Kidney (tissue), 14 donors: ENCODE results near the gene TCF12. TPM values are rescaled to one million over a fixed set of nuclear protein-coding genes. Genes with fewer than 3 reads are reported as not detected.

Experiments
- DNase-seq, 5 donors: peaks; one replicate each; pipeline ENCODE4 v3.0.0-alpha.2; 2013 to 2020
- FAIRE-seq: peaks from 2 replicates; lab custom pipeline; 2012; peaks lifted over from hg19 to GRCh38; lab: Jason Lieb, UNC
- H3K27ac ChIP-seq, 2 donors: one replicate each; pipeline ENCODE4 v1.7.0; 2013; ENCODE audit warnings: low read depth in 2 of 2, low read length in 2 of 2, inconsistent platforms in 1 of 2
- H3K27me3 ChIP-seq: one replicate; pipeline ENCODE4 v1.7.1; 2013; ENCODE audit warnings: low read length, inconsistent platforms; ENCODE audit not compliant: control insufficient read depth, insufficient read depth
- H3K36me3 ChIP-seq, 3 donors: one replicate each; pipeline versions ENCODE4 v1.7.0 to v1.7.1; 2013; ENCODE audit warnings: low read length in 3 of 3, control low read depth in 1 of 3, inconsistent platforms in 1 of 3; ENCODE audit not compliant: insufficient read depth in 3 of 3, control insufficient read depth in 2 of 3
- H3K4me1 ChIP-seq, 3 donors: one replicate each; pipeline versions ENCODE4 v1.7.0 to v1.7.1; 2013; ENCODE audit warnings: low read length in 3 of 3, inconsistent platforms in 1 of 3, low read depth in 1 of 3; ENCODE audit not compliant: control insufficient read depth in 2 of 3, insufficient read depth in 2 of 3
- H3K4me3 ChIP-seq, 3 donors: one replicate each; pipeline versions ENCODE4 v1.7.0 to v1.8.1; 2013; ENCODE audit warnings: low read length in 3 of 3, control low read depth in 1 of 3, inconsistent platforms in 1 of 3
- H3K9ac ChIP-seq, 3 donors: one replicate each; pipeline versions ENCODE4 v1.7.0 to v1.7.1; 2013; ENCODE audit warnings: low read length in 3 of 3, control low read depth in 1 of 3, inconsistent platforms in 1 of 3
- H3K9me3 ChIP-seq, 3 donors: one replicate each; pipeline versions ENCODE4 v1.7.0 to v1.7.1; 2013; ENCODE audit warnings: low read length in 3 of 3, control low read depth in 1 of 3, inconsistent platforms in 1 of 3; ENCODE audit not compliant: control insufficient read depth in 2 of 3, insufficient read depth in 1 of 3
- CTCF ChIP-seq: IDR thresholded peaks from 3 replicates; pipeline ENCODE4 v1.5.1; 2012; ENCODE audit warnings: mild to moderate bottlenecking, moderate library complexity, borderline replicate concordance; ENCODE audit not compliant: insufficient read depth; ENCODE audit errors: extremely low read depth
- intact Hi-C: fragments of 100-400 bp; cut with DNase I; formaldehyde crosslinking; loops from one replicate; pipeline ENCODE4 v1.11.1; 2022
- polyA plus RNA-seq: library from polyadenylated mRNA; stranded (reverse); fragments of 350-450 nt; fragmentation: Illumina TruSeq; extraction: RNeasy Lipid Tissue Mini Kit (QIAGEN cat#74804); gene quantifications from one replicate; pipeline ENCODE4 v1.2.3, GENCODE V29; 2014; ENCODE audit warnings: low read depth, low replicate concordance; ENCODE audit not compliant: insufficient read depth
- total RNA-seq: library from RNA; stranded (reverse); fragmentation: NEBNext Ultra II Directional; extraction: Animal tissue kit (Norgen Biotek cat#: 25700); gene quantifications from one replicate; pipeline ENCODE4 v1.2.1, GENCODE V29; 2021
- donor health status: control.
- donor health status: control.
- donor health status: control.
- donor health status: control.
- donor health status: control.
- donor health status: DM: yes; HTN: yes; CAD: no.
- donor health status: Normal renal cell carcinoma (clear cell type).

Gene TCF12
- total and polyA plus RNA-seq, 2 donors from 2014 or later: 16.3 to 116 TPM

GRCh38 chr15:56886363-56886931 is 32.0 kb upstream of the TCF12 start:
- Histone ChIP-seq H3K4me1 (peaks cover 4 to 16% (median 9%) of the 10 kb centered on the region in 3 donors), H3K9ac (peak overlapping the region; percentile 30 to 91 (median 74)), H3K9me3 (no peaks in the 10 kb centered on the region), H3K36me3 (no peaks in the 10 kb centered on the region), H3K27me3 (no peaks in the 10 kb centered on the region), H3K27ac (peak overlapping the region; percentile 95 to 99), H3K4me3 (peak overlapping the region; percentile 72 to 80 (median 76))
- no peak for TF ChIP-seq CTCF
- FAIRE-seq (no peak), DNase-seq (peak in 1 of 5 donors; percentile 60)
- intact Hi-C loops: no loop called here

GRCh38 chr15:56886932-56887781 is 31.3 kb upstream of the TCF12 start:
- H3K27ac ChIP-seq: peak overlapping the region; percentile 95 to 99
- FAIRE-seq (no peak), DNase-seq (peak; percentile 94 to 98 (median 97))
- TF ChIP-seq CTCF: no peak
- H3K4me3 ChIP-seq: peak overlapping the region; percentile 76 to 90 (median 86)
- H3K36me3 ChIP-seq: no peaks in the 10 kb centered on the region
- H3K9me3 ChIP-seq: no peaks in the 10 kb centered on the region
- peak overlapping the region; percentile 72 to 94 (median 91) for H3K9ac ChIP-seq
- intact Hi-C loops: no loop called here
- H3K27me3 ChIP-seq: no peaks in the 10 kb centered on the region
- H3K4me1 ChIP-seq: peaks cover 4 to 16% (median 9%) of the 10 kb centered on the region in 3 donors

- no peak for FAIRE-seq
- peak overlapping the region; percentile 72 to 94 (median 86) for H3K9ac ChIP-seq
- H3K9me3 ChIP-seq: no peaks in the 10 kb centered on the region
- no peak for DNase-seq
- no peak for TF ChIP-seq CTCF
- H3K27me3 ChIP-seq: no peaks in the 10 kb centered on the region
- H3K36me3 ChIP-seq: no peaks in the 10 kb centered on the region
- peak overlapping the region; percentile 95 to 99 for H3K27ac ChIP-seq
- intact Hi-C loops: no loop called here
- peak overlapping the region; percentile 76 to 90 (median 86) for H3K4me3 ChIP-seq
- peaks cover 4 to 16% (median 9%) of the 10 kb centered on the region in 3 donors for H3K4me1 ChIP-seq
Observed at GRCh38 chr15:56887782-56888438, 30.5 kb upstream of the TCF12 start.
